PC-9 (cell line): ENCODE measurements around the gene HAAO.

Experiments used
- EZH2 ChIP-seq: fragments of 200-600 bp; sonication (generic); IDR thresholded peaks from 2 replicates; pipeline ENCODE4 v1.8.0; 2017; ENCODE audit warnings: antibody characterized with exemption, low read depth
- TF ChIP-seq, protein P1 (sequence below): fragments of 200-600 bp; sonication (generic); conservative IDR thresholded peaks from 2 replicates; pipeline ENCODE4 v1.6.1; 2017; ENCODE audit warnings: mixed run types, antibody characterized with exemption, mild to moderate bottlenecking, moderate library complexity

- TF ChIP-seq EZH2, result no peak
- TF ChIP-seq, protein P1, sequence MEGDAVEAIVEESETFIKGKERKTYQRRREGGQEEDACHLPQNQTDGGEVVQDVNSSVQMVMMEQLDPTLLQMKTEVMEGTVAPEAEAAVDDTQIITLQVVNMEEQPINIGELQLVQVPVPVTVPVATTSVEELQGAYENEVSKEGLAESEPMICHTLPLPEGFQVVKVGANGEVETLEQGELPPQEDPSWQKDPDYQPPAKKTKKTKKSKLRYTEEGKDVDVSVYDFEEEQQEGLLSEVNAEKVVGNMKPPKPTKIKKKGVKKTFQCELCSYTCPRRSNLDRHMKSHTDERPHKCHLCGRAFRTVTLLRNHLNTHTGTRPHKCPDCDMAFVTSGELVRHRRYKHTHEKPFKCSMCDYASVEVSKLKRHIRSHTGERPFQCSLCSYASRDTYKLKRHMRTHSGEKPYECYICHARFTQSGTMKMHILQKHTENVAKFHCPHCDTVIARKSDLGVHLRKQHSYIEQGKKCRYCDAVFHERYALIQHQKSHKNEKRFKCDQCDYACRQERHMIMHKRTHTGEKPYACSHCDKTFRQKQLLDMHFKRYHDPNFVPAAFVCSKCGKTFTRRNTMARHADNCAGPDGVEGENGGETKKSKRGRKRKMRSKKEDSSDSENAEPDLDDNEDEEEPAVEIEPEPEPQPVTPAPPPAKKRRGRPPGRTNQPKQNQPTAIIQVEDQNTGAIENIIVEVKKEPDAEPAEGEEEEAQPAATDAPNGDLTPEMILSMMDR, result no peak
Observed at GRCh38 chr2:42741140-42741539, 51.2 kb downstream of the HAAO start.
